ENCODE data around the gene GNB1.

DNA sequence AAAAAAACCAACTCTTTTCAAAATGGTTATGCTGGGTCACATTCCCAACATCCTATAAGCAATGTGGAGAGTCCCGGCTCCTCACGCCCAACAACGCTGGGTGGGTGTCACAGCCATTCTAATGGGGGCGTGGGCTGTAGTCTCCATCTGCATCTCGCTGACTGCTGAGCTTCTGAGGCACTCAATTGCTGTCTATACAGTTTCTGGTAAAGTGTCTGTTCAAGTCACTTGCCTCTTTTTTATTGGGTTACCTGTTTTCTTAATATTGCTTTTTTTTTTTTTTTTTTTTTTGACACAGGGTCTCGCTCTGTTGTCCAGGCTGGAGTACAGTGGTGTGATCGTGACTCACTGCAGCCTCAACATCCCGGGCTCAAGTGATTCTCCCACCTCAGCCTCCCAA lies 54.8 kb downstream of the GNB1 start:
- TF ChIP-seq, protein P1, sequence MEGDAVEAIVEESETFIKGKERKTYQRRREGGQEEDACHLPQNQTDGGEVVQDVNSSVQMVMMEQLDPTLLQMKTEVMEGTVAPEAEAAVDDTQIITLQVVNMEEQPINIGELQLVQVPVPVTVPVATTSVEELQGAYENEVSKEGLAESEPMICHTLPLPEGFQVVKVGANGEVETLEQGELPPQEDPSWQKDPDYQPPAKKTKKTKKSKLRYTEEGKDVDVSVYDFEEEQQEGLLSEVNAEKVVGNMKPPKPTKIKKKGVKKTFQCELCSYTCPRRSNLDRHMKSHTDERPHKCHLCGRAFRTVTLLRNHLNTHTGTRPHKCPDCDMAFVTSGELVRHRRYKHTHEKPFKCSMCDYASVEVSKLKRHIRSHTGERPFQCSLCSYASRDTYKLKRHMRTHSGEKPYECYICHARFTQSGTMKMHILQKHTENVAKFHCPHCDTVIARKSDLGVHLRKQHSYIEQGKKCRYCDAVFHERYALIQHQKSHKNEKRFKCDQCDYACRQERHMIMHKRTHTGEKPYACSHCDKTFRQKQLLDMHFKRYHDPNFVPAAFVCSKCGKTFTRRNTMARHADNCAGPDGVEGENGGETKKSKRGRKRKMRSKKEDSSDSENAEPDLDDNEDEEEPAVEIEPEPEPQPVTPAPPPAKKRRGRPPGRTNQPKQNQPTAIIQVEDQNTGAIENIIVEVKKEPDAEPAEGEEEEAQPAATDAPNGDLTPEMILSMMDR (IDR thresholded peaks at IDR 0.05) = no peak
- TF ChIP-seq POLR2A (IDR thresholded peaks at IDR 0.05) = no peak

Data from sigmoid colon (tissue), 3 donors.